H9 (cell line): ENCODE data around the gene TTLL13. TPM values are rescaled to one million over a fixed set of nuclear protein-coding genes. Genes with fewer than 3 reads are reported as not detected.

ENCODE experiments used
- DNase-seq: peaks from one replicate; pipeline ENCODE4 v3.0.0-alpha.2; 2017
- H2AFZ ChIP-seq: one replicate; pipeline ENCODE4 v1.6.1; 2013; ENCODE audit warnings: mild to moderate bottlenecking, low read length, control low read depth, moderate library complexity
- H2AK5ac ChIP-seq: 2 replicates; pipeline ENCODE4 v1.6.1; 2013; ENCODE audit warnings: low read length, control low read depth, mixed read lengths; ENCODE audit not compliant: insufficient read length
- H2BK120ac ChIP-seq: one replicate; pipeline ENCODE4 v1.6.1; 2013; ENCODE audit warnings: low read depth, mild to moderate bottlenecking, low read length, control low read depth, inconsistent platforms; ENCODE audit not compliant: poor library complexity, severe bottlenecking
- H2BK12ac ChIP-seq: 2 replicates; pipeline ENCODE4 v1.6.1; 2013; ENCODE audit warnings: low read length, control low read depth, mixed read lengths, low read depth; ENCODE audit not compliant: insufficient read length
- H2BK15ac ChIP-seq: 2 replicates; pipeline ENCODE4 v1.6.1; 2013; ENCODE audit warnings: low read depth, low read length, control low read depth
- H2BK20ac ChIP-seq: one replicate; pipeline ENCODE4 v1.6.1; 2013; ENCODE audit warnings: low read depth, mild to moderate bottlenecking, low read length, control low read depth, inconsistent platforms; ENCODE audit not compliant: poor library complexity, severe bottlenecking
- H2BK5ac ChIP-seq: 2 replicates; pipeline ENCODE4 v1.6.1; 2013; ENCODE audit warnings: low read length, control low read depth, mixed read lengths; ENCODE audit not compliant: insufficient read length
- H3K14ac ChIP-seq: 2 replicates; pipeline ENCODE4 v1.6.1; 2013; ENCODE audit warnings: low read length, control low read depth; ENCODE audit not compliant: insufficient read depth
- H3K18ac ChIP-seq: 2 replicates; pipeline ENCODE4 v1.6.1; 2013; ENCODE audit warnings: low read depth, mild to moderate bottlenecking, mixed read lengths, low read length, control low read depth; ENCODE audit not compliant: insufficient read length
- H3K23ac ChIP-seq: 2 replicates; pipeline ENCODE4 v1.6.1; 2013; ENCODE audit warnings: low read length, control low read depth, mixed read lengths, low read depth; ENCODE audit not compliant: insufficient read length
- H3K23me2 ChIP-seq: 2 replicates; pipeline ENCODE4 v1.6.1; 2013; ENCODE audit warnings: low read depth, mild to moderate bottlenecking, mixed read lengths, low read length, control low read depth; ENCODE audit not compliant: insufficient read length, poor library complexity, severe bottlenecking
- H3K27ac ChIP-seq: 2 replicates; pipeline ENCODE4 v1.5.1; 2013; ENCODE audit warnings: low read length, control low read depth, mixed read lengths, low read depth; ENCODE audit not compliant: insufficient read length
- H3K27me3 ChIP-seq: 2 replicates; pipeline ENCODE4 v1.6.1; 2013; ENCODE audit warnings: low read length, control low read depth, inconsistent platforms; ENCODE audit not compliant: insufficient read depth
- H3K4ac ChIP-seq: 2 replicates; pipeline ENCODE4 v1.6.1; 2013; ENCODE audit warnings: low read depth, mild to moderate bottlenecking, control low read depth, inconsistent platforms, low read length, moderate library complexity
- H3K4me1 ChIP-seq: 2 replicates; pipeline ENCODE4 v1.6.1; 2013; ENCODE audit warnings: low read length, control low read depth, inconsistent platforms; ENCODE audit not compliant: insufficient read depth
- H3K4me2 ChIP-seq: 2 replicates; pipeline ENCODE4 v1.6.1; 2013; ENCODE audit warnings: low read length, control low read depth, mixed read lengths; ENCODE audit not compliant: insufficient read length, insufficient read depth
- H3K56ac ChIP-seq: 2 replicates; pipeline ENCODE4 v1.6.1; 2013; ENCODE audit warnings: low read depth, mild to moderate bottlenecking, mixed read lengths, low read length, control low read depth; ENCODE audit not compliant: insufficient read length
- H3K79me1 ChIP-seq: 2 replicates; pipeline ENCODE4 v1.6.1; 2013; ENCODE audit warnings: low read depth, mild to moderate bottlenecking, moderate library complexity, low read length, control low read depth, inconsistent platforms; ENCODE audit not compliant: insufficient read depth, poor library complexity, severe bottlenecking
- H3K79me2 ChIP-seq: 2 replicates; pipeline ENCODE4 v1.6.1; 2013; ENCODE audit warnings: low read length, control low read depth, inconsistent platforms; ENCODE audit not compliant: insufficient read depth
- H3K9ac ChIP-seq: 2 replicates; pipeline ENCODE4 v1.6.1; 2013; ENCODE audit warnings: low read length, control low read depth, mixed read lengths; ENCODE audit not compliant: insufficient read length; ENCODE audit errors: extremely low read depth
- H3K9me3 ChIP-seq: one replicate; pipeline ENCODE4 v1.6.1; 2013; ENCODE audit warnings: low read depth, low read length, inconsistent platforms; ENCODE audit not compliant: control insufficient read depth
- H3T11ph ChIP-seq: one replicate; pipeline ENCODE4 v1.6.1; 2013; ENCODE audit warnings: mild to moderate bottlenecking, low read length, control low read depth, inconsistent platforms
- H4K20me1 ChIP-seq: one replicate; pipeline ENCODE4 v1.6.1; 2013; ENCODE audit not compliant: control insufficient read depth, insufficient read length, insufficient read depth
- H4K5ac ChIP-seq: 2 replicates; pipeline ENCODE4 v1.6.1; 2013; ENCODE audit warnings: low read depth, mild to moderate bottlenecking, mixed read lengths, low read length, control low read depth; ENCODE audit not compliant: insufficient read length
- H4K8ac ChIP-seq: replicated peaks from 2 replicates; pipeline ENCODE4 v1.6.1; 2013; ENCODE audit warnings: low read length, control low read depth, mixed read lengths, low read depth; ENCODE audit not compliant: insufficient read length
- H4K91ac ChIP-seq: 2 replicates; pipeline ENCODE4 v1.6.1; 2013; ENCODE audit warnings: low read depth, mild to moderate bottlenecking, moderate library complexity, mixed read lengths, low read length, control low read depth; ENCODE audit not compliant: insufficient read length
- H3K27ac Mint-ChIP-seq, 3 experiments: 2 replicates in 2 of 3; 3 replicates in 1 of 3; pipeline ENCODE4 v1.8.0; 2020 to 2021; ENCODE audit warnings: mixed read lengths in 3 of 3, mild to moderate bottlenecking in 1 of 3, moderate library complexity in 1 of 3
- H3K27me3 Mint-ChIP-seq: 2 replicates; pipeline ENCODE4 v1.8.0; 2021; ENCODE audit warnings: low read depth, mild to moderate bottlenecking, moderate library complexity, mixed read lengths
- H3K36me3 Mint-ChIP-seq, 3 experiments: 2 replicates in 2 of 3; 3 replicates in 1 of 3; pipeline ENCODE4 v1.8.0; 2020 to 2021; ENCODE audit warnings: low read depth in 3 of 3, mixed read lengths in 3 of 3; ENCODE audit not compliant: insufficient read depth in 1 of 3
- H3K4me1 Mint-ChIP-seq, 2 experiments: 2 replicates each; pipeline ENCODE4 v1.8.0; 2020; ENCODE audit warnings: mixed read lengths in 2 of 2
- H3K4me3 Mint-ChIP-seq, 2 experiments: 2 replicates in 1 of 2; 3 replicates in 1 of 2; pipeline ENCODE4 v1.8.0; 2020 to 2021; ENCODE audit warnings: mild to moderate bottlenecking in 2 of 2, mixed read lengths in 2 of 2, moderate library complexity in 1 of 2
- H3K9me3 Mint-ChIP-seq, 2 experiments: 2 replicates in 1 of 2; 3 replicates in 1 of 2; pipeline ENCODE4 v1.8.0; 2020; ENCODE audit warnings: mild to moderate bottlenecking in 2 of 2, mixed read lengths in 2 of 2, moderate library complexity in 1 of 2
- CTCF ChIP-seq: fragments of 200-600 bp; sonication (generic); conservative IDR thresholded peaks from 3 replicates; pipeline ENCODE4 v1.8.0; 2021; ENCODE audit warnings: antibody characterized with exemption, mild to moderate bottlenecking
- WGBS: extraction: QIAGEN DNeasy Blood & Tissue Kit; methylation state at CpG from one replicate; pipeline ENCODE4 v1.1.7; 2013; ENCODE audit warnings: missing lambda C conversion rate, low lambda C conversion rate, mixed read lengths; ENCODE audit not compliant: insufficient read length; ENCODE audit errors: extremely low coverage; 5-methylcytosine and 5-hydroxymethylcytosine counted together
- total RNA-seq: library from RNA; stranded (reverse); gene quantifications from 2 replicates; pipeline ENCODE4 v1.2.1, GENCODE V29; 2021

TTLL13 gene
- total RNA-seq, 1 experiment from 2014 or later: not detected

GRCh38 chr15:90265271-90266060, 16.1 kb downstream of the TTLL13 start, which contains the start of gene NGRN:
Gene NGRN, plus strand, starts transcription at chr15:90265672. Its CDS starts 41 bp downstream, at chr15:90265713.
- peak within 1 kb of the TSS; percentile 92 for H2BK120ac ChIP-seq
- no peak within 1 kb of the TSS for H2AK5ac ChIP-seq
- no peaks in the 10 kb centered on the region for H4K20me1 ChIP-seq
- peaks cover 9% of the 10 kb centered on the region; the same call in 1 of the 2 replicates for H3K79me2 ChIP-seq
- no peak within 1 kb of the TSS for H2BK20ac ChIP-seq
- H2BK15ac ChIP-seq: no peak within 1 kb of the TSS
- WGBS: no CpG with 5 or more reads among the region's 59 CpGs
- Mint-ChIP-seq H3K27ac (peak within 1 kb of the TSS; percentile 96 to 99 (median 98)), H3K27me3 (no peaks in the 10 kb centered on the region; the same call in 1 of the 2 replicates), H3K9me3 (no peaks in the 10 kb centered on the region), H3K4me1 (peaks cover 30 to 37% of the 10 kb centered on the region in 2 experiments), H3K4me3 (peak within 1 kb of the TSS; percentile 95 to 96), H3K36me3 (peaks cover 17 to 29% (median 28%) of the 10 kb centered on the region in 3 experiments; a peak in 6 of 7 replicates)
- peak within 1 kb of the TSS; percentile 92 for H3K14ac ChIP-seq
- H4K5ac ChIP-seq: peak within 1 kb of the TSS; percentile 87
- no peaks in the 10 kb centered on the region for H3K9me3 ChIP-seq
- peak within 1 kb of the TSS; percentile 90 for H3K9ac ChIP-seq
- H3K4me2 ChIP-seq: peak within 1 kb of the TSS; percentile 96
- no peak for TF ChIP-seq CTCF
- no peaks in the 10 kb centered on the region for H3K79me1 ChIP-seq
- no peaks in the 10 kb centered on the region; the same call in 1 of the 2 replicates for H3K4me1 ChIP-seq
- DNase-seq: peak; percentile 87
- H3K27ac ChIP-seq: peak within 1 kb of the TSS; percentile 71
- H3K23ac ChIP-seq: no peak within 1 kb of the TSS
- peak within 1 kb of the TSS; percentile 88 for H3K18ac ChIP-seq
- H3K56ac ChIP-seq: no peak within 1 kb of the TSS
- peak within 1 kb of the TSS; percentile 93 for H2BK5ac ChIP-seq
- H2BK12ac ChIP-seq: no peak within 1 kb of the TSS
- no peaks in the 10 kb centered on the region; the same call in 1 of the 2 replicates for H3K27me3 ChIP-seq
- H3K23me2 ChIP-seq: peaks cover 8% of the 10 kb centered on the region
- H4K91ac ChIP-seq: no peak within 1 kb of the TSS
- H2AFZ ChIP-seq: peak within 1 kb of the TSS; percentile 50
- peak within 1 kb of the TSS; percentile 24 for H3T11ph ChIP-seq
- H4K8ac ChIP-seq: no peak within 1 kb of the TSS
- peak within 1 kb of the TSS; percentile 38; the same call in 1 of the 2 replicates for H3K4ac ChIP-seq
